GM19025 (cell line): ENCODE results near the gene TNFSF10.

ENCODE experiments used
- ATAC-seq: cut with Tn5 transposase; IDR thresholded peaks from one replicate; pipeline ENCODE4 v1.9.1; 2021; ENCODE audit warnings: mild to moderate bottlenecking, low read depth, moderate library complexity; ENCODE audit not compliant: unreplicated experiment

Gene TNFSF10

GRCh38 chr3:172461530-172462138 is 61.6 kb downstream of the TNFSF10 start:
- no peak for ATAC-seq

- ATAC-seq, result no peak
Observed at GRCh38 chr3:172456404-172456803, 66.8 kb downstream of the TNFSF10 start.
